GM12878 (cell line): Measurements from ENCODE around the gene ZNF462. TPM values are rescaled to one million over a fixed set of nuclear protein-coding genes. Genes with fewer than 3 reads are reported as not detected.

ENCODE experiments used
- ATAC-seq: fragments of 200-7000 bp; cut with Tn5 transposase; 3 replicates; pipeline ENCODE4 v1.9.1; 2020; ENCODE audit warnings: mild to moderate bottlenecking, moderate library complexity
- BruUV-seq: library from RNA; stranded (reverse); fragments of 400-500 nt; replicated peaks from 2 replicates; lab custom pipeline; 2021; lab: Mats Ljungman, UMichigan
- CTCF ChIA-PET: fragments of 300-600 bp; sonication (Branson Sonifier 250); formaldehyde crosslinking; extraction: SDS; loops from one replicate; lab custom pipeline; 2021; ENCODE audit warnings: inconsistent platforms; lab: Yijun Ruan, JAX
- POLR2A ChIA-PET: fragments of 350-600 bp; formaldehyde crosslinking; extraction: SDS; loops from one replicate; lab custom pipeline; 2021; ENCODE audit warnings: inconsistent platforms; lab: Charles Lee
- RAD21 ChIA-PET: fragments of 300-600 bp; sonication (Branson Sonifier 250); formaldehyde crosslinking; loops from one replicate; lab custom pipeline; 2023; ENCODE audit warnings: antibody characterized with exemption; ENCODE audit not compliant: unreplicated experiment; lab: Charles Lee
- SMC1A ChIA-PET: fragments of 300-600 bp; sonication (Branson Sonifier 250); formaldehyde crosslinking; loops from one replicate; lab custom pipeline; 2023; ENCODE audit not compliant: unreplicated experiment, uncharacterized antibody; lab: Charles Lee
- DNase-seq: peaks from one replicate; pipeline ENCODE4 v3.0.0-alpha.2; 2011; ENCODE audit warnings: low read depth, low spot score
- FAIRE-seq: peaks from 3 replicates; lab custom pipeline; 2011; peaks lifted over from hg19 to GRCh38; lab: Jason Lieb, UNC
- H2AFZ ChIP-seq: 2 replicates; pipeline ENCODE4 v1.6.0; 2011; ENCODE audit warnings: low read depth, low read length, control low read depth; ENCODE audit not compliant: control insufficient read depth
- H3K27ac ChIP-seq: 2 replicates; pipeline ENCODE4 v1.5.1; 2011; ENCODE audit warnings: control low read depth; ENCODE audit not compliant: control insufficient read depth, insufficient read depth
- H3K27me3 ChIP-seq, 2 experiments: replicated peaks in 1 of 2; 2 replicates each; pipeline versions ENCODE4 v1.6.0 to v1.6.1; 2011; ENCODE audit warnings: low read length in 1 of 2; ENCODE audit not compliant: control insufficient read depth in 2 of 2, insufficient read depth in 2 of 2
- H3K36me3 ChIP-seq, 2 experiments: 2 replicates each; pipeline ENCODE4 v1.5.1; 2011; ENCODE audit warnings: low read length in 1 of 2; ENCODE audit not compliant: control insufficient read depth in 2 of 2, insufficient read depth in 2 of 2
- H3K4me1 ChIP-seq: 2 replicates; pipeline ENCODE4 v1.6.1; 2011; ENCODE audit warnings: mild to moderate bottlenecking, low read length, moderate library complexity, mixed read lengths; ENCODE audit not compliant: control insufficient read depth, insufficient read depth
- H3K4me2 ChIP-seq: 2 replicates; pipeline ENCODE4 v1.6.0; 2011; ENCODE audit warnings: control low read depth; ENCODE audit not compliant: control insufficient read depth, insufficient read depth
- H3K4me3 ChIP-seq: fragments of 200-600 bp; sonication (generic); 2 replicates; pipeline ENCODE4 v1.5.1; 2016
- H3K79me2 ChIP-seq: 2 replicates; pipeline ENCODE4 v1.6.0; 2011; ENCODE audit warnings: low read length; ENCODE audit not compliant: control insufficient read depth, insufficient read depth
- H3K9ac ChIP-seq: 2 replicates; pipeline ENCODE4 v1.8.0; 2011; ENCODE audit warnings: low read length, control low read depth, mixed read lengths; ENCODE audit not compliant: control insufficient read depth, insufficient read depth
- H3K9me3 ChIP-seq: replicated peaks from 3 replicates; pipeline ENCODE4 v1.5.1; 2011; ENCODE audit warnings: mild to moderate bottlenecking, low read length; ENCODE audit not compliant: control insufficient read depth, insufficient read depth
- H4K20me1 ChIP-seq: 2 replicates; pipeline ENCODE4 v1.6.0; 2011; ENCODE audit not compliant: control insufficient read depth, insufficient read depth
- BCL11A ChIP-seq: IDR thresholded peaks from 2 replicates; pipeline ENCODE4 v1.6.1; 2011; ENCODE audit warnings: low read depth, low read length
- CEBPZ ChIP-seq: fragments of 150-350 bp; IDR thresholded peaks from 2 replicates; pipeline ENCODE4 v1.6.1; 2016; ENCODE audit warnings: low read depth, low read length
- ETV6 ChIP-seq, 2 experiments: fragments of 450-650 bp in 1 of 2; IDR thresholded peaks in 1 of 2; conservative IDR thresholded peaks in 1 of 2; 2 replicates each; pipeline ENCODE4 v1.6.1; 2014; ENCODE audit warnings: antibody characterized with exemption in 1 of 2, borderline replicate concordance in 1 of 2, low read depth in 1 of 2, mild to moderate bottlenecking in 1 of 2, moderate library complexity in 1 of 2
- FOS ChIP-seq: IDR thresholded peaks from 3 replicates; pipeline ENCODE4 v1.6.1; 2011; ENCODE audit warnings: borderline replicate concordance; ENCODE audit not compliant: insufficient read length; ENCODE audit errors: extremely low read depth
- HDAC6 ChIP-seq: fragments of 200-600 bp; sonication (generic); IDR thresholded peaks from one replicate; pipeline ENCODE4 v1.8.0; 2017; ENCODE audit warnings: antibody characterized with exemption; ENCODE audit not compliant: unreplicated experiment
- NBN ChIP-seq: fragments of 450-650 bp; IDR thresholded peaks from 2 replicates; pipeline ENCODE4 v1.6.1; 2016
- PML ChIP-seq: IDR thresholded peaks from 2 replicates; pipeline ENCODE4 v1.6.1; 2012; ENCODE audit warnings: low read length, inconsistent platforms
- RAD21 ChIP-seq: IDR thresholded peaks from 2 replicates; pipeline ENCODE4 v1.6.1; 2011; ENCODE audit warnings: mild to moderate bottlenecking, low read depth, low read length, moderate library complexity; ENCODE audit not compliant: insufficient read depth
- SPI1 ChIP-seq: IDR thresholded peaks from 2 replicates; pipeline ENCODE4 v1.6.1; 2011; ENCODE audit warnings: low read depth, mild to moderate bottlenecking, low read length, moderate library complexity, borderline replicate concordance; ENCODE audit not compliant: insufficient read depth
- SRF ChIP-seq, 2 experiments: IDR thresholded peaks; 2 replicates each; pipeline ENCODE4 v1.6.1; 2011; ENCODE audit warnings: low read depth in 2 of 2, low read length in 2 of 2, mild to moderate bottlenecking in 1 of 2, moderate library complexity in 1 of 2
- ZBED1 ChIP-seq: IDR thresholded peaks from 2 replicates; pipeline ENCODE4 v1.6.1; 2016; ENCODE audit warnings: borderline replicate concordance
- WGBS: methylation state at CpG from one replicate; pipeline ENCODE4 v1.1.6; 2016; ENCODE audit warnings: low lambda C conversion rate; ENCODE audit not compliant: insufficient replicate concordance, insufficient coverage; ENCODE audit errors: missing lambda C conversion rate; 5-methylcytosine and 5-hydroxymethylcytosine counted together
- in situ Hi-C: fragments of 300-500 bp; cut with MboI; formaldehyde crosslinking; loops from 9 replicates; pipeline ENCODE4 v1.14.3; 2018; ENCODE audit warnings: mixed read lengths
- intact Hi-C: fragments of 100-400 bp; cut with micrococcal nuclease; formaldehyde crosslinking; loops from one replicate; pipeline ENCODE4 v1.14.2; 2022; ENCODE audit not compliant: unreplicated experiment
- polyA plus RNA-seq, 11 experiments: library from polyadenylated mRNA; depleted of rRNA in 4 of 11; unstranded in 6 of 11; stranded (reverse) in 5 of 11; fragments of >200 nt; fragmentation: Nextera tagmentation in 4 of 11; fragmentation: Illumina TruSeq in 1 of 11; extraction: Ambion mirVana in 4 of 11; extraction: Trizol in 1 of 11; gene quantifications; 1 replicate in 1 of 11; 2 replicates in 10 of 11; pipeline versions ENCODE4 v1.2.1 to v1.2.3, GENCODE V29; 2011 to 2016; ENCODE audit warnings: inconsistent platforms in 2 of 11, missing spikeins in 2 of 11, low read depth in 1 of 11
- total RNA-seq, 4 experiments: library from RNA; depleted of rRNA in 3 of 4; stranded (reverse); fragments of >200 nt in 3 of 4; fragmentation: Illumina TruSeq in 1 of 4; extraction: Trizol in 1 of 4; gene quantifications; 2 replicates each; pipeline versions ENCODE4 v1.2.1 to v1.2.3, GENCODE V29; 2013 to 2021
- TF ChIP-seq, protein P1 (sequence below): IDR thresholded peaks from 2 replicates; pipeline ENCODE4 v1.6.1; 2012; ENCODE audit warnings: low read depth, low read length, improper control_type of control experiment
- TF ChIP-seq, protein P2 (sequence below): fragments of 450-650 bp; formaldehyde crosslinking; IDR thresholded peaks from 2 replicates; pipeline ENCODE4 v1.4.0; 2020; ENCODE audit warnings: mild to moderate bottlenecking, moderate library complexity

Gene ZNF462
- total and polyA plus RNA-seq, 10 of the 15 experiments (the other 5 are each of a cell fraction or from before 2014, with no cell fraction given) = 0.27 to 13.7 (median 0.55) TPM

DNA sequence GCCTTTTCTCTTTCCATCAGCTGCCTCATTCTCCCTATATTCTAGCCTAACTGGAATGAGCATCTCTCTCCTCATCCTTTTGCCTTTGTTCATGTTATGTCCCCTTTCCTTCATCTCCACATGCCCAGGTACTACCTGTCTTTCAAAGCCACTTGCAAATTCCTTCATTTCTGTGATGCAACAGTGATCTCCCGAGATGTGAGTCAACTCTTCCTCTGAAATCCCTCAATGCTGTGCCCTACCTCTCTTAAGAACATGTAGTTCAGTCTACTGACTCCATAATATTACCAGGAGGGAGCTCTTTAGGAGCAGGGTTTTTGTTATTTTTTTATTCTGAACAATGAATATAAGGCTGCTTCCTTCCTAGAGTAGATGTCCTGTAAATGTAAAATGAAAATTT is 91.6 kb downstream of the ZNF462 start (continued):
- TF ChIP-seq SPI1 (no peak), CEBPZ (no peak), FOS (no peak), NBN (no peak)

- Histone ChIP-seq H2AFZ (no peak overlapping the region), H3K4me3 (no peak overlapping the region), H4K20me1 (no peaks in the 10 kb centered on the region), H3K4me2 (no peak overlapping the region), H3K9ac (no peak overlapping the region), H3K4me1 (no peaks in the 10 kb centered on the region), H3K36me3 (no peaks in the 10 kb centered on the region), H3K79me2 (no peaks in the 10 kb centered on the region), H3K27me3 (no peaks in the 10 kb centered on the region), H3K9me3 (no peaks in the 10 kb centered on the region; the same call in 2 of the 3 replicates), H3K27ac (no peak overlapping the region)
- POLR2A ChIA-PET = interaction anchor here (1.4 kb wide), 1 partner anchor 15 kb away, joined by 3 read pairs; no protein-coding TSS in a partner anchor
- FAIRE-seq = no peak
- no peak for ATAC-seq
- SMC1A ChIA-PET = interaction anchor here (0.5 to 1.5 kb wide), 5 partner anchors 10 to 469 kb away, joined by 3 to 4 read pairs (median 3); no protein-coding TSS in a partner anchor
- 9% methylated on average over 3 of the region's 3 CpGs for WGBS
- CTCF ChIA-PET = no interaction called here
- no TSS peak for BruUV-seq
- intact Hi-C loops = no loop called here
- in situ Hi-C loops = no loop called here
- no peak for DNase-seq
- RAD21 ChIA-PET = no interaction called here
- TF ChIP-seq ETV6 (conservative IDR thresholded peaks at IDR 0.05 in 1 of 2, IDR thresholded peaks at IDR 0.05 in 1 of 2; ENCODE audit: borderline replicate concordance in 1 of 2, low read depth in 1 of 2) = no peak
- no peak for TF ChIP-seq HDAC6
- no peak for TF ChIP-seq PML
- no peak for TF ChIP-seq SRF (IDR thresholded peaks at IDR 0.05; ENCODE audit: low read depth in 2 of 2, low read length in 2 of 2)
- TF ChIP-seq ZBED1 = no peak
- no peak for TF ChIP-seq RAD21
- TF ChIP-seq, protein P1, sequence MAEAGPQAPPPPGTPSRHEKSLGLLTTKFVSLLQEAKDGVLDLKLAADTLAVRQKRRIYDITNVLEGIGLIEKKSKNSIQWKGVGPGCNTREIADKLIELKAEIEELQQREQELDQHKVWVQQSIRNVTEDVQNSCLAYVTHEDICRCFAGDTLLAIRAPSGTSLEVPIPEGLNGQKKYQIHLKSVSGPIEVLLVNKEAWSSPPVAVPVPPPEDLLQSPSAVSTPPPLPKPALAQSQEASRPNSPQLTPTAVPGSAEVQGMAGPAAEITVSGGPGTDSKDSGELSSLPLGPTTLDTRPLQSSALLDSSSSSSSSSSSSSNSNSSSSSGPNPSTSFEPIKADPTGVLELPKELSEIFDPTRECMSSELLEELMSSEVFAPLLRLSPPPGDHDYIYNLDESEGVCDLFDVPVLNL = no peak
- no peak for TF ChIP-seq BCL11A
- TF ChIP-seq, protein P2, sequence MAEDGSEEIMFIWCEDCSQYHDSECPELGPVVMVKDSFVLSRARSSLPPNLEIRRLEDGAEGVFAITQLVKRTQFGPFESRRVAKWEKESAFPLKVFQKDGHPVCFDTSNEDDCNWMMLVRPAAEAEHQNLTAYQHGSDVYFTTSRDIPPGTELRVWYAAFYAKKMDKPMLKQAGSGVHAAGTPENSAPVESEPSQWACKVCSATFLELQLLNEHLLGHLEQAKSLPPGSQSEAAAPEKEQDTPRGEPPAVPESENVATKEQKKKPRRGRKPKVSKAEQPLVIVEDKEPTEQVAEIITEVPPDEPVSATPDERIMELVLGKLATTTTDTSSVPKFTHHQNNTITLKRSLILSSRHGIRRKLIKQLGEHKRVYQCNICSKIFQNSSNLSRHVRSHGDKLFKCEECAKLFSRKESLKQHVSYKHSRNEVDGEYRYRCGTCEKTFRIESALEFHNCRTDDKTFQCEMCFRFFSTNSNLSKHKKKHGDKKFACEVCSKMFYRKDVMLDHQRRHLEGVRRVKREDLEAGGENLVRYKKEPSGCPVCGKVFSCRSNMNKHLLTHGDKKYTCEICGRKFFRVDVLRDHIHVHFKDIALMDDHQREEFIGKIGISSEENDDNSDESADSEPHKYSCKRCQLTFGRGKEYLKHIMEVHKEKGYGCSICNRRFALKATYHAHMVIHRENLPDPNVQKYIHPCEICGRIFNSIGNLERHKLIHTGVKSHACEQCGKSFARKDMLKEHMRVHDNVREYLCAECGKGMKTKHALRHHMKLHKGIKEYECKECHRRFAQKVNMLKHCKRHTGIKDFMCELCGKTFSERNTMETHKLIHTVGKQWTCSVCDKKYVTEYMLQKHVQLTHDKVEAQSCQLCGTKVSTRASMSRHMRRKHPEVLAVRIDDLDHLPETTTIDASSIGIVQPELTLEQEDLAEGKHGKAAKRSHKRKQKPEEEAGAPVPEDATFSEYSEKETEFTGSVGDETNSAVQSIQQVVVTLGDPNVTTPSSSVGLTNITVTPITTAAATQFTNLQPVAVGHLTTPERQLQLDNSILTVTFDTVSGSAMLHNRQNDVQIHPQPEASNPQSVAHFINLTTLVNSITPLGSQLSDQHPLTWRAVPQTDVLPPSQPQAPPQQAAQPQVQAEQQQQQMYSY = no peak
Measured at GRCh38 chr9:106954974-106955850, 92.2 kb downstream of the ZNF462 start.
